ENCODE measurements around the gene STON1. TPM values are rescaled to one million over a fixed set of nuclear protein-coding genes. Genes with fewer than 3 reads are reported as not detected.
A peak's percentile ranks its signal among the peaks of the same experiment; 100 is the strongest.

STON1 gene
- total RNA-seq, 1 donor from 2014 or later: 36.5 TPM

DNA sequence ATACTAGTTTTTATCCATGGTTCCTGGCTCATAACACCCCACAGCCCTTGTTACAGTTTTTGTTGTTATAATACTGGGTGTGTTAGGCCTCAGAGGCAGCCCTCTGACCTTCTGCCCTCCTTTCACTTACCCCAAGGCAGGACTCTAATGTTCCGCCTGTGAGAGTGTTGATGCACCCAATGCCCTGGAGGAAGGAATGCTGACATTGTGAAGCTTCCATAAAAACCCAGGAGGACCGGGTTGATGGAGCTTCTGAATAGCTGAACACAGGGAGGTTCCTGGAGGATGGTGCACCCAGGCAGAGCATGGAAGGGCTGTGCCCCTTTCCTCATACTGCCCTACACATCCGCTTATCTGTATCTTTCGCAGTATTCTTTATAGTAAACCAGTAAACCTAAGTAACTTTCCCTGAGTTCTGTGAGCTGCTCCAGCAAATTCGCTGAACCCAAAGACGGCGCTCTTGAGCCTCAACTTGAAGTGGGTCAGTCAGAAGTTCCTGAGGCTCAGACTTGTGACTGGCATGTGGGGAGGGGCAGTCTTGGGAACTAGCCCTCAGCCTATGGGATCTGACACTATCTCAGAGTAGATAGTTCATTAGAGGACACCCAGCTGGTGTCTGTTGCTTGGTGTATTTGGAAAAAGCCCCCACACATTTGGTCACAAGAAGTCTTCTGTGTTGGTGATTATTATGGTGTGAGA, 10.4 kb downstream of the STON1 start:
- Mint-ChIP-seq H3K27ac (no peak overlapping the region), H3K36me3 (peaks cover 13% of the 10 kb centered on the region), H3K4me3 (no peak overlapping the region), H3K27me3 (ENCODE audit: low read depth) (no peaks in the 10 kb centered on the region), H3K9me3 (no peaks in the 10 kb centered on the region), H3K4me1 (peaks cover 17% of the 10 kb centered on the region)
- TF ChIP-seq, protein P1, sequence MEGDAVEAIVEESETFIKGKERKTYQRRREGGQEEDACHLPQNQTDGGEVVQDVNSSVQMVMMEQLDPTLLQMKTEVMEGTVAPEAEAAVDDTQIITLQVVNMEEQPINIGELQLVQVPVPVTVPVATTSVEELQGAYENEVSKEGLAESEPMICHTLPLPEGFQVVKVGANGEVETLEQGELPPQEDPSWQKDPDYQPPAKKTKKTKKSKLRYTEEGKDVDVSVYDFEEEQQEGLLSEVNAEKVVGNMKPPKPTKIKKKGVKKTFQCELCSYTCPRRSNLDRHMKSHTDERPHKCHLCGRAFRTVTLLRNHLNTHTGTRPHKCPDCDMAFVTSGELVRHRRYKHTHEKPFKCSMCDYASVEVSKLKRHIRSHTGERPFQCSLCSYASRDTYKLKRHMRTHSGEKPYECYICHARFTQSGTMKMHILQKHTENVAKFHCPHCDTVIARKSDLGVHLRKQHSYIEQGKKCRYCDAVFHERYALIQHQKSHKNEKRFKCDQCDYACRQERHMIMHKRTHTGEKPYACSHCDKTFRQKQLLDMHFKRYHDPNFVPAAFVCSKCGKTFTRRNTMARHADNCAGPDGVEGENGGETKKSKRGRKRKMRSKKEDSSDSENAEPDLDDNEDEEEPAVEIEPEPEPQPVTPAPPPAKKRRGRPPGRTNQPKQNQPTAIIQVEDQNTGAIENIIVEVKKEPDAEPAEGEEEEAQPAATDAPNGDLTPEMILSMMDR (IDR thresholded peaks at IDR 0.05; ENCODE audit: unreplicated experiment): no peak
- no peak for DNase-seq (ENCODE audit: low spot score in 2 of 2, unreplicated experiment in 2 of 2)

DNA sequence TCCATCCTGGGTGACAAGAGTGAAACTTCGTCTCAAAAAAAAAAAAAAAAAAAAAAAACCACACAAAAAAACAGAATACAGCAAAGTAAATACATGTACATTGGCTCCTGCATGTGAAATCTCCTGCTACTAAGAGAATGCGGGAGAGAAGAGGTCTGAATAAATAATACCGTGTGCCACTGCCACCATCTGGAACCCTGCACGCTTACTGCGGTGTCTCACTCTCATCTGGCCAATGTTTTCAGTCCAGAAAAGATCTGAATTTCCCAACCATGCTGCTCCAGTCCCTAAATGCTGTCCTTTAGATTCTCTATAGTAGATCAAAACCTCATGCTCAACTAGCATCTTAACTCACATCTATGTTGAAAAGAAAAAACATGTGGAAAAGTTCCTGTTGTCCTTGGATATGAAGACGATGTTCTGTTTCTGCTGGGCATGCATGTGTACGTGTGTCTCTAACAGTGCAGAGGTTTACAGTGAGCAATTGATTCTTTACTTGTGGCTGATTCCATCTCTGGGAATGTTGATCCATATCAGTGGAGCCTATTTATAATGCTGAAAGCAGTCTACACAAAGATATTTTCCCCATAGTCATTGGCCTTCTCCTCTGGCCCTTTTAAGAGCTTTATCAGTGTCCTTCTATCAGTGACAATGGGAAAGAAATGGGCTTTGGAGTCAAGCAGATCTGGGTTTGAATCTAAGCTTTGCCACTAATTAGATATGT, 11.9 kb downstream of the STON1 start:
- H3K9me3 Mint-ChIP-seq: no peaks in the 10 kb centered on the region
- H3K4me1 Mint-ChIP-seq: peaks cover 25% of the 10 kb centered on the region
- peak overlapping the region; percentile 30 for H3K27ac Mint-ChIP-seq
- no peaks in the 10 kb centered on the region for H3K27me3 Mint-ChIP-seq (ENCODE audit: low read depth)
- H3K4me3 Mint-ChIP-seq: no peak overlapping the region
- peaks cover 13% of the 10 kb centered on the region for H3K36me3 Mint-ChIP-seq
- TF ChIP-seq, protein P1 (IDR thresholded peaks at IDR 0.05; ENCODE audit: unreplicated experiment): no peak
- no peak for DNase-seq (ENCODE audit: low spot score in 2 of 2, unreplicated experiment in 2 of 2)

DNA sequence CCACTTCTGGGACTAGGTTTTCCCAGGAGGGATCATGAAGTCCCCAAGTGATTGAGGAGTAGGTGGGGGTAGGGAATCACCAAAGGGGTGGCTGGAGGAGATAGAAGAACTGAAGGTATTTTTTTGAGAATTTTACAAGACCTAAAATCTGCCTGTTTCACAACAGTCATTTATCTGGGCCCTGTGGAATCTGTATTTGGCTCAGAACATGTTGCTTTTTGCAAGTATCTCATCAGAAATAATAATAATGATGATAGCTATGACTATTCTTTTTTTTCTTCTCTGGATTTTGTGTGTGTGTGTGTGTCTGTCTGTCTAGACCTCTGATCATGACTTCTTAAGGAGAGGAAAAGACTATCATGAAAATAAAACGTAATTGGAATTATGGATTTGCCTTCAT, 13.9 kb downstream of the STON1 start:
- Mint-ChIP-seq H3K36me3 (peaks cover 7% of the 10 kb centered on the region), H3K27me3 (ENCODE audit: low read depth) (no peaks in the 10 kb centered on the region), H3K4me3 (no peak overlapping the region), H3K4me1 (peaks cover 32% of the 10 kb centered on the region), H3K27ac (peak overlapping the region; percentile 59), H3K9me3 (no peaks in the 10 kb centered on the region)
- TF ChIP-seq, protein P1 (IDR thresholded peaks at IDR 0.05; ENCODE audit: unreplicated experiment): no peak
- no peak for DNase-seq (ENCODE audit: low spot score in 2 of 2, unreplicated experiment in 2 of 2)

DNA sequence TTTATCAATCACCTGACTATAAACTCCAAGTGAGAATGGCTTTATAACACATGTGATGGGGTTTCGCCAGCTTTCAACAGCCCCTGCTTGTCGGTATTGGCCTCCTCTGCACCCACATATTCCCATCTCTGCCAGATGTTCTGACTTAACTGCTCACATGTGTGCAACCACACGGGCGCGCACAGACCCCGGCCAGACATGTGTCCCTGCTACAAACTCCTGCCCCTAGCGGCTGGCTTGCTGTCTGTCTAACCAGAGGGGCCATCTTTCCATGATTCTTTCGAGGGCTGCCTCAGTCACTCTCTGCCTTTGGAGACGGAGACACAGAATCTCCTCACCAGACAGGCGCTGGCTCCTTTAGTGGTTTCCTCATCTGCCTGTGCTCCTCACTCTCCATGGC, 15.3 kb downstream of the STON1 start:
- H3K4me3 Mint-ChIP-seq: no peak overlapping the region
- TF ChIP-seq, protein P1 (IDR thresholded peaks at IDR 0.05; ENCODE audit: unreplicated experiment): no peak
- no peak overlapping the region for H3K27ac Mint-ChIP-seq
- peaks cover 2% of the 10 kb centered on the region for H3K36me3 Mint-ChIP-seq
- no peaks in the 10 kb centered on the region for H3K27me3 Mint-ChIP-seq (ENCODE audit: low read depth)
- H3K4me1 Mint-ChIP-seq: peaks cover 33% of the 10 kb centered on the region
- DNase-seq (ENCODE audit: low spot score in 2 of 2, unreplicated experiment in 2 of 2): no peak
- no peaks in the 10 kb centered on the region for H3K9me3 Mint-ChIP-seq

DNA sequence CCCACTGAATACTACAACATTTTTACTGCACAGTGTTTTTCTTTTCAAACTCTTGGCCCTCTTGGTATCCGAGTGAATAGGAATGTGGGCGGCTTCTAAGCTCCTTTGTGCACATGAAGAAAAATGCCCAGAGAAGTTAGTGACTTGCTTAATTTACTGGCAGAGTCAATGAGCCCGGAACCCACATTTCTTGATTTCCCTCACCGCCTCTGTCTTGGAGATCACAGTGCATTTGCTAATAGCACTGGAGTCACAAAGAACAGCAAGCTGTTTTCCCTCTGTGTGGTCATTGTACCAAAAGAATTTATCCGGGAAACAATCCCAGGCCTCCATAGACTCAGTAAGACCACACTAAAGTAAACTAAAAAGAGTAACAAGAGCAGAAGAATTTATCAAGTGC, 18.9 kb downstream of the STON1 start:
- H3K27me3 Mint-ChIP-seq (ENCODE audit: low read depth): no peaks in the 10 kb centered on the region
- H3K4me1 Mint-ChIP-seq: peaks cover 24% of the 10 kb centered on the region
- TF ChIP-seq, protein P1 (IDR thresholded peaks at IDR 0.05; ENCODE audit: unreplicated experiment): no peak
- no peak overlapping the region for H3K4me3 Mint-ChIP-seq
- peak overlapping the region; percentile 48 for H3K27ac Mint-ChIP-seq
- peaks cover 11% of the 10 kb centered on the region for H3K36me3 Mint-ChIP-seq
- DNase-seq (ENCODE audit: low spot score in 2 of 2, unreplicated experiment in 2 of 2): no peak
- H3K9me3 Mint-ChIP-seq: no peaks in the 10 kb centered on the region
